ENCODE measurements around the gene PTPN4. TPM values are rescaled to one million over a fixed set of nuclear protein-coding genes. Genes with fewer than 3 reads are reported as not detected.

PTPN4 gene
- total and polyA plus RNA-seq, 9 of the 15 experiments (the other 6 are each of a cell fraction or from before 2014, with no cell fraction given), result 5.0 to 32.8 (median 27.3) TPM

DNA sequence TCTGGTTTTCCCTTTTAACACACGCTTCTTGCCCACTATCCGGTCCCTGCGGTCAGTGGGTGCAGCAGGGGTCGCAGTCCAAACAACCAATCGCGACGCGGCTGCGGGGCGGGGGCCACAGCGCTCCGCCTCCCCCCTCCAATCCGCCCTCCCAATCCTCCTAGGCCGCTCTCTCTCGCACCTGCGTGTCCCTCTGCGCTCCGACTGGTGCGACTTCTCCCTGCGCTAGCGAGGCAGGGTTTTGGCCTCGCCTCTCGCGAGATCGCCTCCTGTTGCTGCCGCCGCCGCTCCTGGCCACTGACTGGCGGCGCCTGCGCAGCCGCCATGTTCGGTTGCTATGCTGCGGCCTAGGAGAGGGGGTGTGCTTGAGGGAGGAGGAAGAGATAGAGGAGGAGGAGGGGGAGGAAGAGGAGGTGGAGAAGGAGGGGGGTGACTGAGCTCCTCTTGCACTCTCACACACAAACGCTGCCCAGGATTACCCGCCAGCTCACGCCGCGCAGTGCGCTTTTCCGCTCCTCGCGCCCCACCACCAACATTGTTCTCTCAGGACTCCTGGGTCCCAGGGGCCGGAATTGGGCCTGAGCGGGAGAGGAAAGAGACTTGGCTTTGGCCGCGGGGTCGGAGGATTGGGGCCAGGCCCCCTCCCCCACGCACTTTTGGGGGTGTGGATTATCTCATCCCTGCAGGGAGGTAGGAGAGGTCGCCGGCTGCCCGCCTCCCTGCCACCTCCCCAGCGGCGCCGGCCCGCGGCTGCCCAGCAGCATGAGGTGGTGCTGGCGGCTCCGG lies at the start of gene PTPN4 (continued):
- peak; percentile 68 for TF ChIP-seq CBFA2T3 (IDR thresholded peaks at IDR 0.05)
- no peak for TF ChIP-seq NR3C1 (CRISPR knock-in tag; IDR thresholded peaks at IDR 0.05)
- no peak for TF ChIP-seq SLC30A9 (CRISPR knock-in tag; IDR thresholded peaks at IDR 0.05)
- TF ChIP-seq, protein P1, sequence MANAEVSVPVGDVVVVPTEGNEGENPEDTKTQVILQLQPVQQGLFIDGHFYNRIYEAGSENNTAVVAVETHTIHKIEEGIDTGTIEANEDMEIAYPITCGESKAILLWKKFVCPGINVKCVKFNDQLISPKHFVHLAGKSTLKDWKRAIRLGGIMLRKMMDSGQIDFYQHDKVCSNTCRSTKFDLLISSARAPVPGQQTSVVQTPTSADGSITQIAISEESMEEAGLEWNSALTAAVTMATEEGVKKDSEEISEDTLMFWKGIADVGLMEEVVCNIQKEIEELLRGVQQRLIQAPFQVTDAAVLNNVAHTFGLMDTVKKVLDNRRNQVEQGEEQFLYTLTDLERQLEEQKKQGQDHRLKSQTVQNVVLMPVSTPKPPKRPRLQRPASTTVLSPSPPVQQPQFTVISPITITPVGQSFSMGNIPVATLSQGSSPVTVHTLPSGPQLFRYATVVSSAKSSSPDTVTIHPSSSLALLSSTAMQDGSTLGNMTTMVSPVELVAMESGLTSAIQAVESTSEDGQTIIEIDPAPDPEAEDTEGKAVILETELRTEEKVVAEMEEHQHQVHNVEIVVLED (CRISPR knock-in tag; IDR thresholded peaks at IDR 0.05), result peak; percentile 68; the same call in 1 of the 2 replicates
- no peak for TF ChIP-seq KAT2B (IDR thresholded peaks at IDR 0.05; ENCODE audit: low read depth, low read length)
- TF ChIP-seq, protein P2, sequence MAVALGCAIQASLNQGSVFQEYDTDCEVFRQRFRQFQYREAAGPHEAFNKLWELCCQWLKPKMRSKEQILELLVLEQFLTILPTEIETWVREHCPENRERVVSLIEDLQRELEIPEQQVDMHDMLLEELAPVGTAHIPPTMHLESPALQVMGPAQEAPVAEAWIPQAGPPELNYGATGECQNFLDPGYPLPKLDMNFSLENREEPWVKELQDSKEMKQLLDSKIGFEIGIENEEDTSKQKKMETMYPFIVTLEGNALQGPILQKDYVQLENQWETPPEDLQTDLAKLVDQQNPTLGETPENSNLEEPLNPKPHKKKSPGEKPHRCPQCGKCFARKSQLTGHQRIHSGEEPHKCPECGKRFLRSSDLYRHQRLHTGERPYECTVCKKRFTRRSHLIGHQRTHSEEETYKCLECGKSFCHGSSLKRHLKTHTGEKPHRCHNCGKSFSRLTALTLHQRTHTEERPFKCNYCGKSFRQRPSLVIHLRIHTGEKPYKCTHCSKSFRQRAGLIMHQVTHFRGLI (CRISPR knock-in tag; IDR thresholded peaks at IDR 0.05), result no peak
- TF ChIP-seq NFXL1 (CRISPR knock-in tag; IDR thresholded peaks at IDR 0.05), result no peak
- no peak for TF ChIP-seq ZFP1 (CRISPR knock-in tag; IDR thresholded peaks at IDR 0.05)
- TF ChIP-seq, protein P3, sequence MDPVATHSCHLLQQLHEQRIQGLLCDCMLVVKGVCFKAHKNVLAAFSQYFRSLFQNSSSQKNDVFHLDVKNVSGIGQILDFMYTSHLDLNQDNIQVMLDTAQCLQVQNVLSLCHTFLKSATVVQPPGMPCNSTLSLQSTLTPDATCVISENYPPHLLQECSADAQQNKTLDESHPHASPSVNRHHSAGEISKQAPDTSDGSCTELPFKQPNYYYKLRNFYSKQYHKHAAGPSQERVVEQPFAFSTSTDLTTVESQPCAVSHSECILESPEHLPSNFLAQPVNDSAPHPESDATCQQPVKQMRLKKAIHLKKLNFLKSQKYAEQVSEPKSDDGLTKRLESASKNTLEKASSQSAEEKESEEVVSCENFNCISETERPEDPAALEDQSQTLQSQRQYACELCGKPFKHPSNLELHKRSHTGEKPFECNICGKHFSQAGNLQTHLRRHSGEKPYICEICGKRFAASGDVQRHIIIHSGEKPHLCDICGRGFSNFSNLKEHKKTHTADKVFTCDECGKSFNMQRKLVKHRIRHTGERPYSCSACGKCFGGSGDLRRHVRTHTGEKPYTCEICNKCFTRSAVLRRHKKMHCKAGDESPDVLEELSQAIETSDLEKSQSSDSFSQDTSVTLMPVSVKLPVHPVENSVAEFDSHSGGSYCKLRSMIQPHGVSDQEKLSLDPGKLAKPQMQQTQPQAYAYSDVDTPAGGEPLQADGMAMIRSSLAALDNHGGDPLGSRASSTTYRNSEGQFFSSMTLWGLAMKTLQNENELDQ (CRISPR knock-in tag; IDR thresholded peaks at IDR 0.05; ENCODE audit: borderline replicate concordance), result no peak
- no peak for TF ChIP-seq ZC3H11A (IDR thresholded peaks at IDR 0.05; ENCODE audit: low read depth, low read length)
- TF ChIP-seq HNRNPL (IDR thresholded peaks at IDR 0.05; ENCODE audit: low read depth, low read length), result peak; percentile 80
- TF ChIP-seq, protein P4, sequence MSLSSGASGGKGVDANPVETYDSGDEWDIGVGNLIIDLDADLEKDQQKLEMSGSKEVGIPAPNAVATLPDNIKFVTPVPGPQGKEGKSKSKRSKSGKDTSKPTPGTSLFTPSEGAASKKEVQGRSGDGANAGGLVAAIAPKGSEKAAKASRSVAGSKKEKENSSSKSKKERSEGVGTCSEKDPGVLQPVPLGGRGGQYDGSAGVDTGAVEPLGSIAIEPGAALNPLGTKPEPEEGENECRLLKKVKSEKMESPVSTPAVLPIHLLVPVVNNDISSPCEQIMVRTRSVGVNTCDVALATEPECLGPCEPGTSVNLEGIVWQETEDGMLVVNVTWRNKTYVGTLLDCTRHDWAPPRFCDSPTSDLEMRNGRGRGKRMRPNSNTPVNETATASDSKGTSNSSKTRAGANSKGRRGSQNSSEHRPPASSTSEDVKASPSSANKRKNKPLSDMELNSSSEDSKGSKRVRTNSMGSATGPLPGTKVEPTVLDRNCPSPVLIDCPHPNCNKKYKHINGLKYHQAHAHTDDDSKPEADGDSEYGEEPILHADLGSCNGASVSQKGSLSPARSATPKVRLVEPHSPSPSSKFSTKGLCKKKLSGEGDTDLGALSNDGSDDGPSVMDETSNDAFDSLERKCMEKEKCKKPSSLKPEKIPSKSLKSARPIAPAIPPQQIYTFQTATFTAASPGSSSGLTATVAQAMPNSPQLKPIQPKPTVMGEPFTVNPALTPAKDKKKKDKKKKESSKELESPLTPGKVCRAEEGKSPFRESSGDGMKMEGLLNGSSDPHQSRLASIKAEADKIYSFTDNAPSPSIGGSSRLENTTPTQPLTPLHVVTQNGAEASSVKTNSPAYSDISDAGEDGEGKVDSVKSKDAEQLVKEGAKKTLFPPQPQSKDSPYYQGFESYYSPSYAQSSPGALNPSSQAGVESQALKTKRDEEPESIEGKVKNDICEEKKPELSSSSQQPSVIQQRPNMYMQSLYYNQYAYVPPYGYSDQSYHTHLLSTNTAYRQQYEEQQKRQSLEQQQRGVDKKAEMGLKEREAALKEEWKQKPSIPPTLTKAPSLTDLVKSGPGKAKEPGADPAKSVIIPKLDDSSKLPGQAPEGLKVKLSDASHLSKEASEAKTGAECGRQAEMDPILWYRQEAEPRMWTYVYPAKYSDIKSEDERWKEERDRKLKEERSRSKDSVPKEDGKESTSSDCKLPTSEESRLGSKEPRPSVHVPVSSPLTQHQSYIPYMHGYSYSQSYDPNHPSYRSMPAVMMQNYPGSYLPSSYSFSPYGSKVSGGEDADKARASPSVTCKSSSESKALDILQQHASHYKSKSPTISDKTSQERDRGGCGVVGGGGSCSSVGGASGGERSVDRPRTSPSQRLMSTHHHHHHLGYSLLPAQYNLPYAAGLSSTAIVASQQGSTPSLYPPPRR (CRISPR knock-in tag; IDR thresholded peaks at IDR 0.05; ENCODE audit: borderline replicate concordance), result no peak; the same call in 1 of the 2 replicates
- TF ChIP-seq BHLHE40 (IDR thresholded peaks at IDR 0.05; ENCODE audit: low read length), result peak; percentile 10; the same call in 1 of the 2 replicates
- TF ChIP-seq ARID2 (IDR thresholded peaks at IDR 0.05), result no peak

Measured in K562 (cell line).